Measurements from ENCODE around the gene ERFE.

GRCh38 chr2:238140721-238141540 lies 17.8 kb upstream of the ERFE start:
- TF ChIP-seq CTCF (IDR thresholded peaks at IDR 0.05; ENCODE audit: borderline replicate concordance, extremely low read depth, low read length, poor library complexity, severe bottlenecking) = no peak
- no peak for TF ChIP-seq EZH2 (IDR thresholded peaks at IDR 0.05; ENCODE audit: borderline replicate concordance, low read depth, low read length, severe bottlenecking)
